Activated T-cell treated with anti-CD3 and anti-CD28 coated beads, Interleukin-2, amount 50 U/mL, for 1 hour (primary cell): ENCODE measurements around the gene IHH.

Source experiments
- DNase-seq: peaks from one replicate; pipeline ENCODE4 v3.0.0-alpha.2; 2020

Gene IHH

GRCh38 chr2:219073413-219074129 lies 12.8 kb upstream of the IHH start:
- no peak for DNase-seq

DNA sequence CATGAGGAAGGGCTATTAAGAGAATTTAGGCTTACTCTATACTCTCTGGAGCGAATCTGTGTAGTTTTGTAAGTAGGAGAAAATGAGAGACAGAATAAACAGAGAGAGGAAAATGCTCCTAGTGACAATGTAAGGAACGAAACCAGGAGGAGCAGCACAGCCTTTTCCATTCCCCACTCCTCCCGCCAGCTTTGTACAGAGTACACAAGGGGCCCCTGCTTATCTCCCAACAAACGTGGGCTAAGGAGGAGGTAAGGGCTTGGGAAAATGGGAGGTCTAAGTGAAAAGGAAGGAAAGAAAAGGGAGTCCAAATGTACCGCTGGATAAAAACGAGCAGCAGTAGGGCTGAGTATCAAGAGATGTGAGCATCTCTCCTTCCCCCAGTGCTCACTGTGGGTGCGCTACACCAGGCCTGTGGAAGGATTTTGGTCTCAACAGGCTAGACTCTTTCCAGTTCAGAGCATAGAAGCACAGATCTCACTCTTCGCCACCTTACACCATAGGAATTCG lies 12.1 kb upstream of the IHH start:
- DNase-seq = no peak

DNA sequence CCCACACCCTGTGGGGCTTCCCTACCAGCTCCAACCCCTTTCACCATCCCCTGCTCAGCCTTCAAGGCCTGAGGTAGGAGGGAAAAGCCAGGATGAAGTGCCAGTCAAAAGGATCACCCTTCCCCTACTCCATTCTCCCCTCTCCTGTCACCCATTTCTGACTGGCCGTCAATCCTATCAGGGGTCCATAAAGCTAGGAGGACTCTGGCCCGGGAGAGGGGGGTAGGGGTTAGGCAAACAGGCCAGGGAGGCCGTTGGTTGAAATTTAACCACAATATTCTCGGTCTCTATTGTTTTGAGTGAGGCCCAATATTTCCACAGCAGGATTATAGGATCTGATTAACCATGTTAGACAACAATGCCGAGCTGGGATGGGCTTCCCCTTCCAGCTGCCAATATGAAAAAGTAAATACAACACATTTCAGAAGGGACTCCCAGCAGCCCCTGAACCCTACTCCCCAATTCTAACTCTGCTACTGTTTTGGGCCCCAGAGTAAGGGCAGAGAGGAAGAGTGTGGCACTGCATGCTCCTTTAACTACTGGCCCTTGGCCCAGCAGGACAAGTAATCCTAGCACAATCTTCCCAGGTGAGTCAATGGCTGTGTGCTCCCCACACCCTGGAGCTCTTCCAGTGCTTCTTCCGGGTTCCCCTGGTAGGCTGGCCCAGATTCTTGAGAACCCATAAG lies 10.6 kb upstream of the IHH start:
- DNase-seq = no peak

- no peak for DNase-seq
Observed at GRCh38 chr2:219065484-219065883, 4.8 kb upstream of the IHH start.

- DNase-seq = no peak
Observed at GRCh38 chr2:219062081-219062480, 1.4 kb upstream of the IHH start.

DNA sequence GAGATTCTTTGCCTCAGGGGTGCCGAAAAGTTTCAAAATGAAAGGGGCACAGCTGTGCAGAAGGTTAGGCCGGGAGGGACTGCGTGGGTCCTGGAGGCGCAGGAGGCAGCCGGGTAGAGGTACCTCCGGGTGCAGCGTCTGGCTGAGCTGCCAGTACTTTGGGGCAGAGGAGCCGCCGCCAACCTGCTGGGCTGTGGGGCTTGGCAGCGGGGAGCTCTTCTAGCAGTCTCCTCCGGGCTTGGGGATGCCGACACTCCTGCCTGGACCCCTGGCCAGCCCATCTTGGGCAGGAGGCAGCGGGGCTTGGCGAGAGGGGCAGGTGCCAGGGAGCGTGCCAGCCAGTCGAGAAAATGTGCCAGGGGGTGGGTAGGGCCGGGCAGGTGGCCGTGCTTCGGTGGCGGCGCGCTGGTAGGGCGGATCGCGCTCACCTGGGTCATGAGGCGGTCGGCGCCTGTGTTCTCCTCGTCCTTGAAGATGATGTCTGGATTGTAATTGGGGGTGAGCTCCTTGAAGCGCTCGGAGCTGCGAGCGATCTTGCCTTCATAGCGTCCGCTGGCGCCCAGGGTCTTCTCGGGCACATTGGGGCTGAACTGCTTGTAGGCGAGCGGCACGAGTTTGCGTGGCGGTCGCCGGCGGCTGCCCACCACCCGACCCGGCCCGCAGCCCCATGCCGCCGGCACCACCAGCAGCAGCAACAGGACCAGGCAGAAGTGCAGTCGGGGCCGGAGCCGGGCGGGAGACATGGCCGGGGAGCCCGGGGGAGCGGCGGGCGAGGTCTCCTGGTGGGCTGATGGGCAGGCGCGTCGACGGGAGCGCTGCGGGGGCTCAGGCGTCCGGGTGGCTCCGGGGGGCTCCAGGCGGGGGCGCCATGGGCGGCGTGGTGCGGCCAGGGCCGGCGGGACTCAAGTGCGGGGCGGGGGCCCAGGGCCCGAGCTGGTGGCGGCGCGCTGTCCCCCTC lies 717 bp downstream of the IHH start:
- DNase-seq = peak; percentile 27

DNA sequence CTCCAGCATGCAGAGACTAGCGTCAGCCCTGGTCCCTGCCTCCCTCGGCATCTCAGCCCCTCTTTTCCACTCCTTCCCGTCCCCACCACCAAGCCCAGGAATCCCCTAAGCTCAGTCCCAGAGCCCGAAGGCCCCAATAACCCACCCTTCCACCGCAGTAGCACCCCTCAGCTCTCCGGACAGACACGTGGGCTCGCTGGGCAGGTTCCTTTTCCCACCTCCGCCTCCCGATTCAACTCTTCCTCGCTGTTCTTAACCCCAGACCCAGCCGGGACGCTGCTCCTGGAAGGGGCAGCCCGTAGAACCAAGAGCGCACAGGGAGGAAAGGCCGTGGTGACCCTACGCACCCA lies 1.4 kb downstream of the IHH start:
- peak; percentile 19 for DNase-seq

GRCh38 chr2:219058541-219059374 lies 2.0 kb downstream of the IHH start:
- DNase-seq = peak; percentile 21

DNA sequence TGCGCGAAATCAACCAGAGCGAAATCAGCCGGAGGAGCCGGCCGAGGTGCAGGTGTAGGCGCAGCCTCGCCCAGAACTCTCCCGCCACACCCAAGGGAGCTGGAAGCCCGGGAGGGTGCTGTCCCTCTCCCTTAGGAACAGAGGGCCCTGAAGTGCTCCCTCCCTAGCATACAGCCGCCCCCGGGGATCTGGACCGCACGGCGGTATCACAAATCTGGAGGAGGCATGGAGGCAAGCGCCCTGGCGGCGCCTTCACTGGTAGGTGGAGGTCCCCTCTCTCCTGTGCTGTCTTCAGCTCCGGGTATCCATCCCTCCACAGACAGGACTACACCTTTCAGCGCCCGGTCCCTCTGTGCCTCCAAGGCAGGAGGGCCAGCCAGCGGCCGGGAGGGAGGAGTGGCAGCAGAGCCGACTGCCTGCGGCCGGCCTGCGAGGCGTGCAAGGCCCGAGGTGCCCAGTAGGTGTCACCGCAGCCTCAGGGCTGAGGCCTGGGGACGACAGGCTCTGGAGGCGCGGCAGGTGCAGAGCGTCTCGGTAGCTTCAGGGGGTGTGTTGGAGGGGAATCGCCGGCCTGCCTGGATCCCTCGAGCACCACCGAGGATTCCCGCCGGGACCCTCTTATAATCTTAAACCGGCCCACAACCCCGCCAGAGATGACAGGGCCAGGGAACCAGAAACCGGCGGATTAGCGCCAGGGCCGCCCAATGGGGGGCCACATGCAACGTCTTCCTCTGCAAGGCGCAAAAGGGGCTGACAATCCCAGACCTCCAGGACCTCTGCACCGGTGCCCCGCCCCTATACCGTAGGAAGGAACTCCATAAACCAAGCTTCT lies 2.8 kb downstream of the IHH start:
- peak; percentile 83 for DNase-seq

DNA sequence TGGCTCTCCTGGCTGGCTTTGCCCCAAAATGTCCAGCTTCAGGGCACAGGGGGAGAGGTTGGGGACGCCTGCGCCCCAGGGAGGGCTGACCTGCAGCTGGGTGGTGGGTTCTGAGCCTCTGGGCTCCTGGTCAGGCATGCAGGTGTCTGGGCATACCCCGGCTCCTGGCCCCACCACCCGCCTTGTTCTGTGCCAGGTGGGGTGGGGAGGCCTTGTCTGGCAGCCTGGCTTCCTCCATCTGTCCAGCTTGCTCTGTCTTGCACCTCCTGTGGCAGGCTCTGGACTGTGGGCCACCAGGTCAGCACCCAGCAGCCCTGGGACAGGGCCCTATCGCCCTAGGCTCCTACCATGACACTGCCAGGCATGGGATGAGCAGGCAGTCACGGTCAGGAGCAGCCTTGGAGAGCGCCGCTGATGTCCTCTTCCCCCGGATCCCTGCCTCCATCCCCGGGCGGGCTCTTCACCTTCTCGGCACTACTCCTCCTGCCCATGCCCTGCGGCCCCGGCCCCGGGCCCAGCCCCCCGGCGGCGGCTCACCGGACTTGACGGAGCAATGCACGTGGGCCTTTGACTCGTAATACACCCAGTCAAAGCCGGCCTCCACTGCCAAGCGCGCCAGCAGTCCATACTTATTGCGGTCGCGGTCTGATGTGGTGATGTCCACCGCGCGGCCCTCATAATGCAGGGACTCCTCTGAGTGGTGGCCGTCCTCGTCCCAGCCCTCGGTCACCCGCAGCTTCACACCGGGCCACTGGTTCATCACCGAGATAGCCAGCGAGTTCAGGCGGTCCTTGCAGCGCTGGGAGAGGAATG lies 3.6 kb downstream of the IHH start:
- DNase-seq = no peak

DNA sequence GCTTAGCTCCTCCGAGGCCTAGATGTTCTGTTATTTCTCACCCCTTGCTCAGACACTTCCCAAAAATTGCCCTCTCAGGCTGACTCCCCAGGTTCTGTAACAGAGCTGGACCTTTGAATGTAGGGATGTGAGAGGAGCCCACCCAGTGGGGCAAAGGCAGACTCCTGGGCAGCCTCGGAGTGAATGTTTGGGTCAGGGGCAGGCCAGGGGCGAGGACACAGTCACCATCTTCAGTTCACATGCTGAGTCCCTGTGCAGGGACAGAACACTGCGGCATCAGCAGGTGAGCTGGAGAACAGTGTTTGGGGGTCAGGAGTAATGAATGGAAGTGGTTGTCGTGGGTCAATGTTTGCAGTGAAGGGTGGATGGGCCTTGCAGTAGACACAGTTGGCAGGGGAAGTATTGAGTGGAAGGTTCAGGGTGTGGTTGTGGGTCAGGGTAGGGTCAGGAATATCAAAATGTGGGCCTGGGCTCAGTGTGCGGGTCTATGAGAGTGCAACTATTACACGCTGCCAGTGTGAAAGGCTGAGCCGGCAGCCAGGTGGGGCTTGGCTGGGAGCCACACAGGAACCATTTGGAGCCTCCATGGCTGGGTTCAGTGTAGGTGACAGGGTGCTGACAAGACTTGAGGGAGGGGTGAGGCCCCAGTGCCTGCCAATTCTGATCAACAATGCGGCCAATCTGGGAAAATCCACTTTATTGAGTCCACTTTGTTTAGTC lies 4.4 kb downstream of the IHH start:
- no peak for DNase-seq

- no peak for DNase-seq
Observed at GRCh38 chr2:219054956-219055903, 5.5 kb downstream of the IHH start.

DNA sequence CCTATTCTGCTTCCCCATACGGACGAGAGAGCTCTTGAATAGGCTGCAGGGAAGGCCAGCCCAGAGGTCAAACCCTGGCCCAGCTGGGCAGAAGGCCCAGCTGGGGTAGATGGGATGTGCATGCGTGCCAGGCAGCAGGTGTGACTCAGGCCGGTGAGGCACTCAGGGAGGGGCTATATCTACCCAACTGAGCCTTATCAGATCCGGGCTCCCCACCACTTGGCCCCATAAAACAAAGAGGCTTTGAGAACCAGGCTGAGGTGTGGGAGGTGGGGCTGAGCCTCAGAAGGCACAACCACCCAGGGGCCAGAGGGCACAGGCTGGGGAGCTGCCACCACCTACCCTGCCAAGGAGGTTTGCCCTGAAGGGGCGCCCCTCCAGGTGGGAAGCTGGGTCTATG lies 11.4 kb downstream of the IHH start:
- DNase-seq = no peak

- DNase-seq = no peak
Observed at GRCh38 chr2:219045937-219046550, 14.7 kb downstream of the IHH start.

GRCh38 chr2:219042750-219043149 lies 18.0 kb downstream of the IHH start:
- DNase-seq = no peak

- DNase-seq = no peak
Observed at GRCh38 chr2:219042157-219042556, 18.6 kb downstream of the IHH start.

GRCh38 chr2:219041252-219041651 lies 19.5 kb downstream of the IHH start, which contains the start of gene CFAP65:
Gene CFAP65, minus strand, starts transcription at chr2:219041516. Its CDS starts 2,468 bp downstream, at chr2:219039048.
- DNase-seq = no peak

DNA sequence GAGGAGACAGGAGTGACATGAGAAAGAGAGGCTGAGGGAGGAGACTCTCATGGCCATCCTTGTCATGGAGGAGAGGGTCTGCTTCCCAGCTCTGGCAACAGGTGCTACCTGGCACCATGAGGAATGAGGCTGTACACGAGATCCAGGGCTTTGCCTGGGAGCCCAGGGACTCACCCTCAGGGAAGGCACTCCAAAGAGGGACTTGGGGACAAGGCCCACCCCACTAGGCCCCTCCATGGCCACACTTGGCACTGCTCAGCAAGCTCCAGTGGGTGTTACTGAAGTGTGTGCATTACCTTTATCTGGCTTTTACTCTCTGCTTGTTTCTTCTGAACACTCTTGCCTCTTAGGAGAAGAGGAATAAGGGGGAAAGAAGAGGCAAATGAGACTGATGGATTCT lies 22.1 kb downstream of the IHH start:
- DNase-seq = no peak
